ENCODE data around the gene RAB40B. TPM values are rescaled to one million over a fixed set of nuclear protein-coding genes. Genes with fewer than 3 reads are reported as not detected.

RAB40B gene
- total and polyA plus RNA-seq, 2 of the 13 experiments (the other 11 are each of a cell fraction or from before 2014, with no cell fraction given) = 6.2 to 6.5 TPM

- TF ChIP-seq ZFP37 (CRISPR knock-in tag; IDR thresholded peaks at IDR 0.05; ENCODE audit: borderline replicate concordance) (peak; percentile 100), IKZF4 (CRISPR knock-in tag; IDR thresholded peaks at IDR 0.05; ENCODE audit: borderline replicate concordance, low read depth, not compliant biosample characterization) (peak; percentile 98), RFX3 (CRISPR knock-in tag; IDR thresholded peaks at IDR 0.05) (peak; percentile 46), CSRNP1 (CRISPR knock-in tag; IDR thresholded peaks at IDR 0.05) (peak; percentile 100), KDM4B (CRISPR knock-in tag; IDR thresholded peaks at IDR 0.05) (peak; percentile 99), MAFF (IDR thresholded peaks at IDR 0.05; ENCODE audit: low read depth, low read length) (0 out of 2 replicates have a peak, but pooled peaks have one; percentile 28), SNAPC2 (CRISPR knock-in tag; IDR thresholded peaks at IDR 0.05) (peak; percentile 97), HOXA7 (CRISPR knock-in tag; IDR thresholded peaks at IDR 0.05) (peak; percentile 93; the same call in 1 of the 2 replicates), ZNF317 (CRISPR knock-in tag; IDR thresholded peaks at IDR 0.05) (peak; percentile 95), FOSL1 (CRISPR knock-in tag; IDR thresholded peaks at IDR 0.05; ENCODE audit: borderline replicate concordance) (peak; percentile 58; the same call in 1 of the 2 replicates), PAX8 (CRISPR knock-in tag; IDR thresholded peaks at IDR 0.05; ENCODE audit: borderline replicate concordance) (peak; percentile 100), XRCC5 (optimal IDR thresholded peaks at IDR 0.05; ENCODE audit: low read length) (peak; percentile 96), ZNF619 (CRISPR knock-in tag; IDR thresholded peaks at IDR 0.05) (0 out of 2 replicates have a peak, but pooled peaks have one; percentile 79), ZNF24 (IDR thresholded peaks at IDR 0.05) (peak; percentile 62; the same call in 1 of the 2 replicates), ZFP91 (CRISPR knock-in tag; IDR thresholded peaks at IDR 0.05; ENCODE audit: borderline replicate concordance) (peak; percentile 97), ZNF251 (CRISPR knock-in tag; IDR thresholded peaks at IDR 0.05) (peak; percentile 95), ZNF180 (CRISPR knock-in tag; IDR thresholded peaks at IDR 0.05; ENCODE audit: borderline replicate concordance, low read depth) (no peak), ZBTB4 (CRISPR knock-in tag; IDR thresholded peaks at IDR 0.05; ENCODE audit: borderline replicate concordance) (peak; percentile 99), JARID2 (CRISPR knock-in tag; IDR thresholded peaks at IDR 0.05; ENCODE audit: insufficient replicate concordance) (peak; percentile 98), BRD4 (CRISPR knock-in tag; IDR thresholded peaks at IDR 0.05) (peak; percentile 78), JUND (CRISPR knock-in tag; IDR thresholded peaks at IDR 0.05) (peak; percentile 73), GFI1 (CRISPR knock-in tag; IDR thresholded peaks at IDR 0.05; ENCODE audit: borderline replicate concordance) (peak; percentile 92), CHCHD3 (CRISPR knock-in tag; IDR thresholded peaks at IDR 0.05) (no peak)
Measured at GRCh38 chr17:82737967-82738877, 39.7 kb upstream of the RAB40B start (continued).
